Testis (tissue), 2 donors: ENCODE measurements around the gene EPHA7.

Experiments
- CTCF ChIP-seq, 3 experiments: fragments of 450-650 bp in 2 of 3; fragments of 200-600 bp in 1 of 3; sonication (generic) in 1 of 3; IDR thresholded peaks; one replicate each; pipeline ENCODE4 v1.5.1; 2016 to 2019; ENCODE audit warnings: antibody characterized with exemption in 3 of 3, mild to moderate bottlenecking in 2 of 3, moderate library complexity in 1 of 3
- POLR2A ChIP-seq: fragments of 450-650 bp; IDR thresholded peaks from one replicate; pipeline ENCODE4 v1.6.1; 2017; ENCODE audit warnings: antibody characterized with exemption, mild to moderate bottlenecking, moderate library complexity

DNA sequence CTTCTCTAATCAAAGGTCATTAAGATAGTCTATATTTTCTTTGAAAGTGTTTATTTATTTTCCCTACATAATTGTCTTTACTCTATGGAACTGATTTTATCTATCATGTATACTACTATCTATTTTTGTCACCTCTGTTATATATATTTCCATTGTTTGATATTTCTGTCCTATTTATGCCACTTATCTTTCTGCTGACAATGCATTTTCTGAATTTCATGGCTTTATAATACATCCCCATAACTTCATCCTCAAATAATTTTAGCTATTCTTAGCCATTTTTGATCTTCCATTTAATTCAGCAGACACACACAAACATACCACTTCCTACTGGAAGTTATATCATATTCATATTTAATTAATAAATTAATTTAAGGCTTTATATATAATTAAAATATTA lies 123.7 kb downstream of the EPHA7 start:
- TF ChIP-seq CTCF (IDR thresholded peaks at IDR 0.05), result no peak
- no peak for TF ChIP-seq POLR2A
